GM21526 (cell line): Measurements from ENCODE around the gene CRACR2A.

ENCODE experiments used
- ATAC-seq: cut with Tn5 transposase; IDR thresholded peaks from one replicate; pipeline ENCODE4 v1.9.1; 2021; ENCODE audit warnings: moderate library complexity; ENCODE audit not compliant: unreplicated experiment, low FRiP score

CRACR2A gene

GRCh38 chr12:3725388-3726115 lies 27.4 kb downstream of the CRACR2A start:
- ATAC-seq = no peak

- no peak for ATAC-seq
Observed at GRCh38 chr12:3723916-3724805, 28.7 kb downstream of the CRACR2A start.

GRCh38 chr12:3722368-3722767 lies 30.5 kb downstream of the CRACR2A start:
- no peak for ATAC-seq

GRCh38 chr12:3720772-3721171 lies 32.1 kb downstream of the CRACR2A start:
- no peak for ATAC-seq

GRCh38 chr12:3718100-3718499 lies 34.8 kb downstream of the CRACR2A start:
- ATAC-seq = no peak

GRCh38 chr12:3717283-3717898 lies 35.5 kb downstream of the CRACR2A start:
- no peak for ATAC-seq

- ATAC-seq = no peak
Observed at GRCh38 chr12:3715999-3716398, 36.9 kb downstream of the CRACR2A start.

- no peak for ATAC-seq
Observed at GRCh38 chr12:3713947-3714346, 39.0 kb downstream of the CRACR2A start.

- no peak for ATAC-seq
Observed at GRCh38 chr12:3713483-3713882, 39.4 kb downstream of the CRACR2A start.

GRCh38 chr12:3712209-3712992 lies 40.5 kb downstream of the CRACR2A start:
- no peak for ATAC-seq

GRCh38 chr12:3705354-3705675 lies 47.6 kb downstream of the CRACR2A start:
- no peak for ATAC-seq

- ATAC-seq = no peak
Observed at GRCh38 chr12:3704512-3705353, 48.2 kb downstream of the CRACR2A start.

GRCh38 chr12:3700861-3701260 lies 52.0 kb downstream of the CRACR2A start:
- ATAC-seq = no peak

- no peak for ATAC-seq
Observed at GRCh38 chr12:3698218-3698974, 54.5 kb downstream of the CRACR2A start.

GRCh38 chr12:3697311-3697870 lies 55.5 kb downstream of the CRACR2A start:
- no peak for ATAC-seq

- no peak for ATAC-seq
Observed at GRCh38 chr12:3694673-3695072, 58.2 kb downstream of the CRACR2A start.

GRCh38 chr12:3692616-3693365 lies 60.1 kb downstream of the CRACR2A start:
- no peak for ATAC-seq

- ATAC-seq = no peak
Observed at GRCh38 chr12:3686463-3686862, 66.4 kb downstream of the CRACR2A start.
